Epithelial cell of esophagus (primary cell): ENCODE results near the gene FOXA3.
"Not testable (repeated sequence)": the region's sequence is repeated elsewhere in the genome, so short reads cannot be mapped to it uniquely, and the experiment has no call there.

Experiments
- DNase-seq: peaks from one replicate; pipeline ENCODE4 v3.0.0; 2010; ENCODE audit warnings: low read depth
- H3K4me3 ChIP-seq: 2 replicates; pipeline ENCODE4 v1.5.1; 2011; ENCODE audit warnings: mild to moderate bottlenecking, low read length, control low read depth
- CTCF ChIP-seq: IDR thresholded peaks from 2 replicates; pipeline ENCODE4 v1.5.1; 2011; ENCODE audit warnings: low read depth, mild to moderate bottlenecking, low read length, control low read depth, inconsistent platforms; ENCODE audit not compliant: insufficient read depth; ENCODE audit errors: missing control alignments

FOXA3 gene

GRCh38 chr19:45886427-45887199 lies 22.5 kb downstream of the FOXA3 start:
- DNase-seq, result peak; percentile 97
- H3K4me3 ChIP-seq, result peak overlapping the region; percentile 68
- TF ChIP-seq CTCF, result no peak

- peak overlapping the region; percentile 68 for H3K4me3 ChIP-seq
- DNase-seq, result no peak
- TF ChIP-seq CTCF, result no peak
Observed at GRCh38 chr19:45887200-45887710, 23.1 kb downstream of the FOXA3 start.

GRCh38 chr19:45889210-45889885 lies 25.2 kb downstream of the FOXA3 start:
- H3K4me3 ChIP-seq, result no peak overlapping the region
- TF ChIP-seq CTCF, result no peak
- DNase-seq, result no peak

GRCh38 chr19:45890877-45891276 lies 26.8 kb downstream of the FOXA3 start:
- no peak for TF ChIP-seq CTCF
- no peak for DNase-seq

DNA sequence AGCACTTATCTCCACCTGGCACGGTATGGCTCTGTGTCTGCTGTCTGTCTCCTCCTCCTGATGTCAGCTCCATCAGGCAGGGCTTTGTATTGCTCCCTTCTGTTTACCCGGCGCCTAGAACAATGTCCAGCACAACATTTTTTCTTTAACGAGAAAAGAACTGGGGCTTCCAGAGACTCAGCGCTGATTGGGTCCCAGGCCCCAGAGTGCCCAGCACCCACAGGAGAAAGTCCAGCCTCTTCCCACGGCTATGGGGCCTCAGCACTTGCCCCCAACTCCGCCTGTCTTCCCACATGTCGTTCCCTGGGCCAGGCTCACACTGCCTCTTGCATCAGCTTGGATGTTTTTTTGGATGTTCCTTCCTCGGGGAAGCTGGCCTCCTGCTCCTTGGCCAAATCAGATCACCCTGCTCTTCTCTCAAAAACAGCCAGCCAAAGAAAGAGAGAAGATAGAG lies 31.4 kb downstream of the FOXA3 start:
- no peak for DNase-seq
- no peak for TF ChIP-seq CTCF
- H3K4me3 ChIP-seq, result no peak overlapping the region

More at GRCh38 chr19:45890877-45891276, 26.8 kb downstream of the FOXA3 start:
- no peak overlapping the region for H3K4me3 ChIP-seq

GRCh38 chr19:45895983-45896599 lies 32.0 kb downstream of the FOXA3 start:
- H3K4me3 ChIP-seq, DNase-seq: not testable (repeated sequence)

DNA sequence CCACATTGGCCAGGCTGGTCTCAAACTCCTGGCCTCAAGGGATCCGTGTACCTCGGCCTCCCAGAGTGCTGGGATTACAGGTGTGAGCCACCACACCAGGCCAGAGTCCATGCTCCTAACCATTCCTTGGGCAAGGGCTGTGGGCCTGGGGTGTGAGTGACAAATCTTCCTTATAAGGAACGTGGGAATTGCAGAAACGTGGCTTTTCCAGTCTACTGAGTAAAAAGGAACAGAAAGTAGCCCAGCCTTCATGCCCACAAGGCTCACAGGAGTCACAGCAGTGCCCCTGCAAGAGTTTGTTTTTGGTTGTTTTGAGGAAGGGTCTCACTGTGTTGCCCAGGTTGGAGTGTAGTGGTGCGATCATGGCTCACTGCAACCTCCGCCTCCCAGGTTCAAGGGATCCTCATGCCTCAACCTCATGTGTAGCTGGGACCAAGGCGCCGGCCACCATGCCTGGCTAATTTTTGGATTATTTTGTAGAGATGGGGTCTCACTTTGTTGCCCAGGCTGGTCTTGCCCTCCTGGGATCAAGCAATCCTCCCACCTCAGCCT lies 33.2 kb downstream of the FOXA3 start:
- no peak for TF ChIP-seq CTCF
- DNase-seq, result no peak
- no peak overlapping the region for H3K4me3 ChIP-seq
